ENCODE measurements around the gene CD209.

CD209 gene

DNA sequence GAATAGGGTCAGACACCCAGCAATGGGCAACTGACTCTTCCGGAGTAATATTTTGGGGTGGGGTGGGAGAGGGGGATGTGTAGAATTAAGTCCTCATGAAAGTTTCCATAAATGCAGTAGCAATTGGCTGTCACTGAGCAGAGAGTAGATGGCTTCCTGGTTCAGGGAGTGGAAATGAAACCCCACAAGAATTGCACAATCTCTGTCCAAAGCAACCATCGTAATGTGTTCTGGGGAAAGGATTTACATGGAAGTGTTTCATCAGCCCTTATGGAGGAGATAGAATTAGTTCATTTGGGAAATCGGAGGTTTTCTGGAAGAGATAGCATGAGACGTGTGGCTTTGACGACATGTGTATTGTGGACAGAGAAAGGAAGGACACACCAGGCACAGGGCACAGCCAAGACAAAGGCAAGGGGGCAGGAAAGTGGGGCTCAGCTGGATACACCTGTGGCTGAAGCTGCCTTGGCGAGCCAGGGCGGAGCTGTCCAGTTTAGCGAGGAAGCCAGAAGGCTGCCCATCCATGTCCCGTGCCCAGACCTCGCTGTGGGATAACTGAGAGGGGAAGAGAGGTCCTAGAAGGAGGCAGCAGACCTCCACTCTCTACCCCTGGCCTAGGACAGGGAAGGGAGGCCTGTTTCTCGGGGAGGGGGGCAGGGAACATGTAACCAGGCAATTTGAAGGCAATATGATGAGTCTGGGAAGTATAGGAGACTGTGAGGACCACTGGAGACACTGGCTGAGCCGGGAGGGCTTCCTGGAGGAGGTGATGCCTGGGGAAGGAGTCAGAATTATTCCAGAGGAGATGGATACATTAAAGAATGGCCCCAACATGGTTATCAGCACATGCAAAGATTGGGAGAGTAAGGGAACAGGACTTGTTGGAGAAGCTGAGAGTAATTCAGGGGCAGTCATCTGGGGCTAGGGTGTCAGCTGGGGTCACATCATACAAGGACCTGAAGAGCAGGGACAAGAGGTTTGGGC is 12.8 kb downstream of the CD209 start:
- DNase-seq (no peak), ATAC-seq (ENCODE audit: insufficient read depth, low read depth) (no peak)
- no peak overlapping the region for H3K9ac ChIP-seq (ENCODE audit: low read depth, low read length)
- no peaks in the 10 kb centered on the region for H3K27me3 ChIP-seq (ENCODE audit: insufficient read depth, low read length, poor library complexity)
- H3K4me3 ChIP-seq (ENCODE audit: low read depth in 1 of 2, low read length in 2 of 2), result no peak overlapping the region
- H2AFZ ChIP-seq (ENCODE audit: low read depth, low read length), result no peak overlapping the region
- no peaks in the 10 kb centered on the region for H3K9me3 ChIP-seq (ENCODE audit: insufficient read depth, low read length, severe bottlenecking)
- H3K27ac ChIP-seq (ENCODE audit: low read length), result no peak overlapping the region
- no peaks in the 10 kb centered on the region for H4K20me1 ChIP-seq (ENCODE audit: insufficient read depth, low read length)
- H3K36me3 ChIP-seq (ENCODE audit: insufficient read depth, low read length), result no peaks in the 10 kb centered on the region
- no peaks in the 10 kb centered on the region for H3K79me2 ChIP-seq (ENCODE audit: insufficient read depth, low read length)
- H3K4me1 ChIP-seq (ENCODE audit: insufficient read depth, low read length), result no peaks in the 10 kb centered on the region
- TF ChIP-seq, protein P1, sequence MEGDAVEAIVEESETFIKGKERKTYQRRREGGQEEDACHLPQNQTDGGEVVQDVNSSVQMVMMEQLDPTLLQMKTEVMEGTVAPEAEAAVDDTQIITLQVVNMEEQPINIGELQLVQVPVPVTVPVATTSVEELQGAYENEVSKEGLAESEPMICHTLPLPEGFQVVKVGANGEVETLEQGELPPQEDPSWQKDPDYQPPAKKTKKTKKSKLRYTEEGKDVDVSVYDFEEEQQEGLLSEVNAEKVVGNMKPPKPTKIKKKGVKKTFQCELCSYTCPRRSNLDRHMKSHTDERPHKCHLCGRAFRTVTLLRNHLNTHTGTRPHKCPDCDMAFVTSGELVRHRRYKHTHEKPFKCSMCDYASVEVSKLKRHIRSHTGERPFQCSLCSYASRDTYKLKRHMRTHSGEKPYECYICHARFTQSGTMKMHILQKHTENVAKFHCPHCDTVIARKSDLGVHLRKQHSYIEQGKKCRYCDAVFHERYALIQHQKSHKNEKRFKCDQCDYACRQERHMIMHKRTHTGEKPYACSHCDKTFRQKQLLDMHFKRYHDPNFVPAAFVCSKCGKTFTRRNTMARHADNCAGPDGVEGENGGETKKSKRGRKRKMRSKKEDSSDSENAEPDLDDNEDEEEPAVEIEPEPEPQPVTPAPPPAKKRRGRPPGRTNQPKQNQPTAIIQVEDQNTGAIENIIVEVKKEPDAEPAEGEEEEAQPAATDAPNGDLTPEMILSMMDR (IDR thresholded peaks at IDR 0.05; ENCODE audit: borderline replicate concordance, extremely low read depth, low read length, poor library complexity, severe bottlenecking), result no peak
- TF ChIP-seq EZH2 (IDR thresholded peaks at IDR 0.05; ENCODE audit: borderline replicate concordance, low read depth, low read length, severe bottlenecking), result no peak
- H3K4me2 ChIP-seq (ENCODE audit: insufficient read depth, low read length), result no peak overlapping the region

- H2AFZ ChIP-seq (ENCODE audit: low read depth, low read length), result no peak overlapping the region
- ATAC-seq (ENCODE audit: insufficient read depth, low read depth) (no peak), DNase-seq (no peak)
- H3K9ac ChIP-seq (ENCODE audit: low read depth, low read length), result no peak overlapping the region
- no peak overlapping the region for H3K4me2 ChIP-seq (ENCODE audit: insufficient read depth, low read length)
- no peaks in the 10 kb centered on the region for H3K79me2 ChIP-seq (ENCODE audit: insufficient read depth, low read length)
- H3K27me3 ChIP-seq (ENCODE audit: insufficient read depth, low read length, poor library complexity), result no peaks in the 10 kb centered on the region
- TF ChIP-seq EZH2 (IDR thresholded peaks at IDR 0.05; ENCODE audit: borderline replicate concordance, low read depth, low read length, severe bottlenecking), result no peak
- TF ChIP-seq, protein P1 (IDR thresholded peaks at IDR 0.05; ENCODE audit: borderline replicate concordance, extremely low read depth, low read length, poor library complexity, severe bottlenecking), result no peak
- no peaks in the 10 kb centered on the region for H4K20me1 ChIP-seq (ENCODE audit: insufficient read depth, low read length)
- H3K4me3 ChIP-seq (ENCODE audit: low read depth in 1 of 2, low read length in 2 of 2), result no peak overlapping the region
- no peaks in the 10 kb centered on the region for H3K4me1 ChIP-seq (ENCODE audit: insufficient read depth, low read length)
- no peaks in the 10 kb centered on the region for H3K9me3 ChIP-seq (ENCODE audit: insufficient read depth, low read length, severe bottlenecking)
- H3K27ac ChIP-seq (ENCODE audit: low read length), result no peak overlapping the region
- no peaks in the 10 kb centered on the region for H3K36me3 ChIP-seq (ENCODE audit: insufficient read depth, low read length)
Measured at GRCh38 chr19:7733376-7733775, 14.0 kb downstream of the CD209 start.

DNA sequence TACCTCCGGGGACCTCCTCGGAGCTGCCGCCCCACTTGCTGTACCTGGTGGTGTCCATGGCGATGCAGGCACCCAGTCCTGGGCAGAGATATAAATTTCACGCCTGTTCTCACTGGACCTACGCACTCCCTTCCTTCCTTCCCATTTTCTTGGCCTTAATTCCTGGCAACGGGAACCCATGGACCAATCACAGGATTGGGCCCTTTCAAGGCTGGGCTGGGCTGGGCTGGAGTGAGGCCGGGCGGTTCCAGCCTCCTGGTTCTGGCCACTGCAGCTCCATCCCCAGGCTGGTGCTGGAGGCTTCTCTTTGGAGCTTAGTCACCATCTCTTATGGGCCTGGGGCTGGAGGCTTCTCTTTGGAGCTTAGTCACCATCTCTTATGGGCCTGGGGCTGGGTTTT is 15.3 kb downstream of the CD209 start, which contains the start of gene CLEC4G:
TSS of gene CLEC4G (minus strand) at position 66 of the 400 bp plus-strand sequence. CDS start at position 58, 8 bp downstream.
- Histone ChIP-seq H3K27me3 (ENCODE audit: insufficient read depth, low read length, poor library complexity) (no peaks in the 10 kb centered on the region), H3K4me3 (ENCODE audit: low read depth in 1 of 2, low read length in 2 of 2) (no peak within 1 kb of the TSS)
- TF ChIP-seq EZH2 (IDR thresholded peaks at IDR 0.05; ENCODE audit: borderline replicate concordance, low read depth, low read length, severe bottlenecking), result no peak
- TF ChIP-seq, protein P1 (IDR thresholded peaks at IDR 0.05; ENCODE audit: borderline replicate concordance, extremely low read depth, low read length, poor library complexity, severe bottlenecking), result no peak

More for the DNA sequence above, 15.3 kb downstream of the CD209 start, which contains the start of gene CLEC4G:
- Histone ChIP-seq H2AFZ (ENCODE audit: low read depth, low read length) (no peak within 1 kb of the TSS), H3K27ac (ENCODE audit: low read length) (no peak within 1 kb of the TSS), H3K4me1 (ENCODE audit: insufficient read depth, low read length) (no peaks in the 10 kb centered on the region), H3K4me2 (ENCODE audit: insufficient read depth, low read length) (no peak within 1 kb of the TSS), H3K36me3 (ENCODE audit: insufficient read depth, low read length) (no peaks in the 10 kb centered on the region), H4K20me1 (ENCODE audit: insufficient read depth, low read length) (no peaks in the 10 kb centered on the region), H3K9me3 (ENCODE audit: insufficient read depth, low read length, severe bottlenecking) (no peaks in the 10 kb centered on the region), H3K79me2 (ENCODE audit: insufficient read depth, low read length) (no peaks in the 10 kb centered on the region), H3K9ac (ENCODE audit: low read depth, low read length) (no peak within 1 kb of the TSS)
- no peak for DNase-seq
- no peak for ATAC-seq (ENCODE audit: insufficient read depth, low read depth)
